HL-60/S4 treated with phorbol 12-myristate 13-acetate at 8.2 ng/mL for 4 days and 3 days (cell line): Measurements from ENCODE around the gene ZC3H7A.

ENCODE experiments used
- in situ Hi-C: fragments of 300-500 bp; cut with MboI; formaldehyde crosslinking; loops from 2 replicates; pipeline ENCODE4 v1.15.0; 2022; ENCODE audit warnings: low sequenced_read_pairs

ZC3H7A gene

DNA sequence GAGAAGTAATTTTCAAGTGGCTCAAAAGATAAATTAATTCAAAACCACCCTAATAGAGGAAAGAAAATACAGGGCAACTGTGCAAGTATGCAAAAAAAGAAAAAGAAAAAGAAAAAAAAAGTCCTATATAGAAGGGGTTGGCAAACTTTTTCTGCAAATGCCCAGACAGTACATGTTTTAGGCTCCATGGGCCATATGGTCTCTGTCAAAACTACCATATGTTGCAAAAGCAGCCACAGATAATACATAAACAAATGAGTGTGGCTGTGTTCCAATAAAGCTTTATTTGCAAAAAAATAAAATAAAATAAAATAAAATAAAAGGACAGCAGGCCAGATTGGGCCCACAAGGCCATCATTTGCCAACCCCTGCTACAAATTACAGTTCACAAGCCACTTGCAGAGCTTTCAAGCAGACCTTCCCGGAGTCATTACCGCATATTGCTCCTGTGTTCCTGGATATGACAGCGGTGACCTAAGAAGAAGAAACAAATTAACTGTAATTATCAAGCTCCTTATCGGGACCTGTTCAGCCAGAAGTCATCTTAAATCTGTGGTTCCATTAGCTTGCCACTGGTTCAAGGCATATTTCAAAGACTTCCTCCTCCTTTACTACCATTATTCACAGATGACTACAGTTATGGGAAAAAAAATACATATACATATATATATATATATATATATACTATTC, 15.9 kb downstream of the ZC3H7A start:
- in situ Hi-C loops, result no loop called here

- in situ Hi-C loops, result no loop called here
Observed at GRCh38 chr16:11779074-11779473, 18.0 kb downstream of the ZC3H7A start.

DNA sequence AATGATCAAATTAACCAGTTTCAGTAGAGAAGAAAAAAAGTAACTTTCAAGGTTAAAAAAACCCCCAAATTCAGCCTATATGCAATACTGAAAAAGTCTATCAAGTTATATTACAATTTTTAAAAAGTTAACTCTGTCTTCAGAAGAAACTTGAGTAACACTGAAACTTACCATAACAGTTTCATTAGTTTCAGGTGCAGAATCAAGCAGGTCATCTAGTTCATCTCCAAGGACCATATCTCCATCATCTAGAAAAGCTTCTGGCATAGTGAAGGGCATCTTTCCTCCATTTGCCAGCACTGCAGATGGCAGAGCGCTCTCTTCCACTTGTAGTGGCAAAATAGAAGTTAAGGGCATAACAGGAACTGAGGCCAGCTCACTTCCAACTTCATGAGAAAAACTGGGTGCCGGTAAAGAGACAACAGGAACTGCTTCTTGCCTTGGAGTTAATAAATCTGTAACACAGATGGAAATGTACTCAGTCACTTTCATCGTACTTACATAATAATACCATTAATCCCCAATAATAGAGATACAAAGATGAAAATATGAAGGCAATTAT, 22.9 kb downstream of the ZC3H7A start:
- in situ Hi-C loops, result no loop called here

DNA sequence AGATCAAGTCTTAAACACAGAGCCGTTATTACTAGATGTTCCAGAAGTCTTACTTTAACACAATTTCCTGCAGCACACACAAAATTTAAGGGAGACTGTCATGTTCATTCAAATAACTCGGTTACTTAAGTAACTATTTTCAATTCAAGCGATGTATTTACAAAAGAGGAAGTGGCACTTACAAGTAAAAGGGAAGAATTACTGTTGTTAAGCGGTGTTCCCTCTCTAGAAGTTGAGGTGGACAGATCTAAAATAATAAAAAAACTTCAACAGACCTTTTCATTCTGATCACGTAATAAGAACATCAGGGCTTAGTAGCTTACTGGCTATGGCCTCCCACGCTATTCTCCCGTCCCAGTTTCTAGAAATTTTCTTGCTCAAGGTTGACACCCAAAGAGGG, 28.2 kb downstream of the ZC3H7A start:
- in situ Hi-C loops, result no loop called here

GRCh38 chr16:11762431-11762830, 34.6 kb downstream of the ZC3H7A start:
- in situ Hi-C loops, result no loop called here

- in situ Hi-C loops, result no loop called here
Observed at GRCh38 chr16:11759997-11760396, 37.1 kb downstream of the ZC3H7A start.

GRCh38 chr16:11759163-11759834, 37.8 kb downstream of the ZC3H7A start:
- in situ Hi-C loops, result no loop called here

GRCh38 chr16:11757671-11758545, 39.1 kb downstream of the ZC3H7A start:
- in situ Hi-C loops, result no loop called here

GRCh38 chr16:11756248-11756647, 40.8 kb downstream of the ZC3H7A start:
- in situ Hi-C loops, result no loop called here

GRCh38 chr16:11755022-11755760, 41.9 kb downstream of the ZC3H7A start:
- in situ Hi-C loops, result no loop called here

DNA sequence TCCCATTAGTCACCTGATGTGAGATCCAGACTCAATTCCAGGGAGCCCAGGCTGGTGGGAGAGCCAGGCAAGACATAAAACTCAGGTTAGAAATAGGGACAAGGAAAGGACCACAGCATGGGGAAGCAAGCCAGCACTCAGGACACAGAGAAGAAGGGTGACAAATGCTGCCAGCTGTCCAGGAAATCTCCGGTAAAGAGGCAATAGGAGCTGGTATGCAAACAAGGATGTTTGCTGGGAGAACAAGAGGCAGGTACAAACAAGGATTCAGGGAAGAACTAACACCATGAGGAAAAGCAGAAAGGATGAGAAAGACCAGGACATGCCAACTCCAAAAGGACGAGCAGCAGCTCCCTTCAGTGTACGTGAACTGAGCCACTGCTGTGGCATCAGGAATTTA, 44.2 kb downstream of the ZC3H7A start:
- in situ Hi-C loops, result no loop called here

GRCh38 chr16:11750056-11750455, 47.0 kb downstream of the ZC3H7A start:
- in situ Hi-C loops, result no loop called here

- in situ Hi-C loops, result no loop called here
Observed at GRCh38 chr16:11748404-11749254, 48.4 kb downstream of the ZC3H7A start.

DNA sequence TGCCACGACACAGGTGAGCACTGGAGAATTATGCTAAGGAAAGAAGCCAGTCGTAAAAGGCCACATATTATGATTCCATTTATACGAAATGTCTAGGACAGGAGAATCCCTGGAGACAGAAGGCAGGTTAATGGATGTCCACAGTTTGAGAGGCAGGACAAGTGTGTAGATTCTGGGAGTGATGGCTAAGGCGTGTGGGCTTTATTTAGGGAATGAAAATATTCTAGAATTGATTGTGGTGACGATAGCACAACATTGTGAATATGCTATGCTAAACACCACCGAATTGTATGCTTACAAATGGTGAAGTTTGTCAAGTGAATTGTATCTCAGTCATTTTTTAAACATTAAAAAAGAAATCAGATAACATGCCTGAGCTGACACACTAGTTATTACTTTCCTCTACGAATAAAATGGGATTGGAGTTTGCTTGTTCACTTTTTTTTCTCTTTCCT, 49.1 kb downstream of the ZC3H7A start:
- in situ Hi-C loops, result no loop called here

GRCh38 chr16:11744075-11744470, 53.0 kb downstream of the ZC3H7A start:
- in situ Hi-C loops, result no loop called here

DNA sequence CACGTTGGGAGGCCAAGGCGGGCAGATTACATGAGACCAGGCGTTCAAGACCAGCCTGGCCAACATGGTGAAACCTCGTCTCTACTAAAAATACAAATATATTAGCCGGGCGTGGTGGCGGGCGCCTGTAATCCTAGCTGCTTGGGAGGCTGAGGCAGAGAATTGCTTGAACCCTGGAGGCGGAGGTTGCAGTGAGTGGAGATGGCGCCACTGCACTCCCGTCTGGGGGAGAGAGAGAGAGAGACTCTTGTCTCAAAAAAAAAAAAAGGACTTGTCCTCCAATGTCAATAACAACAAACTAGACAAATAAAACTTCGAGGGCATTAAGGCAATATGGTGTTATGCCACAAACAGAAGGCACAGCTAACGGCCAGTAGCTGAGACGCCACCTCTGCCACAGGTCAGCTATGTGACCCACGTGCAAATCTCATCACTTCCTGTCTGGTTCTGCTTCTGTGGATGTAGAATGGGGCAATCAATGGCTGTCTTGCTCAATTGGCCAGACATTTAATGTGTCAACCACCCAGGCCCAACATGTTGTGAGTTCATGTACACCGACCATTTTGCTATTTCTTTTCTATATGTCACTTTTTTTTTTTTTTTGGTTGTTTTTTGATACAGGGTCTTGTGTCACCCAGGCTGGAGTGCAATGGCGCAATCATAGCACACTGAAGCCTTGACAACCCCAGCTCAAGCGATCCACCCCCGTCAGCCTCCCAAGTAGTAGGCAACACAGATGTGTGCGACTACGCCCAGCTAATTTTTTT, 53.6 kb downstream of the ZC3H7A start:
- in situ Hi-C loops, result no loop called here

DNA sequence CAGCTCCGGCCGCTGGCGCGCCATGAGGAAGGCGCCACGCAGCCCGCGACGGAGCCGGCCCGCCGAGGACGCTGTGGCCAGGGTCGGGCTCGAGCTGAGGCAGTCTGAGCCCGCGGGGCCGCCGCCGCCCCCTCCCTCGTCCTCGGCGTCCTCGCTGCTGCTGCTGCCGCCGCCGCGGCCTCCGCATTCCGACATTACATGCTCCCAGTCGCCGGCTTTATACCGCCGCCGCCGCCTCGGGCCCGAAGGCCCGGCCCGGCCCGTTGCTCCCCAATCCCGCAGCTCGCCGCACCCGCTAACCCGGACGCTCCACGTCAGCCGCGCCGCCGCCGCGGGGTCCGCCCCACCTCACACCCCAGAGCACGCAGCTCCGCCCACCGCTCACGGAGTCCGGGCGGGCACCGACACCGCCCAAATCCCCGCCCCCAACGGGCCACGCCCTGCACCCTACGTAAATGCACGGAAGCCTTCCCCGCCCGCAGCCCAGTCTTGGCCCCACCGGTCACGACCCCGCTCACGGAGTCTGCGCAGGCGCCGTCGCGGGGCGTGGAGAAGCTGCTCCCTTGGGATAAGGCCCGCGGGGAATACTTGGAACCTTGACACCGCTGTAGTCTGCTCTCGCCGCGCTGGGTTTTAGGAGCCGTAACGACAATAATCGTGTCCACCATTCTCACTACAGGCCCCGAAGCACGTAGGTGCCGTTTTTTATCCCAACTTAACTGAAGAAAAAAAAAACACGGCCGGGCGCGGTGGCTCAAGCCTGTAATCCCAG, 54.3 kb downstream of the ZC3H7A start, which contains the start of gene TXNDC11:
Gene TXNDC11 (minus strand): TSS at position 322 of the 772 bp plus-strand sequence. CDS start 127 bp downstream, at position 195.
- in situ Hi-C loops, result no loop called here

- in situ Hi-C loops, result no loop called here
Observed at GRCh38 chr16:11742093-11742535, 54.9 kb downstream of the ZC3H7A start.
